A673 (cell line): Measurements from ENCODE around the gene GCDH.

Experiments
- EZH2 ChIP-seq: fragments of 200-600 bp; sonication (generic); IDR thresholded peaks from 2 replicates; pipeline ENCODE4 v1.6.1; 2017; ENCODE audit warnings: borderline replicate concordance, low read depth, mild to moderate bottlenecking, mixed read lengths, antibody characterized with exemption, low read length; ENCODE audit not compliant: poor library complexity, severe bottlenecking
- TF ChIP-seq, protein P1 (sequence below): fragments of 300-800, 200-600 bp; sonication (generic); conservative IDR thresholded peaks from 2 replicates; pipeline ENCODE4 v1.5.1; 2017; ENCODE audit warnings: low read depth, mild to moderate bottlenecking, antibody characterized with exemption, low read length, moderate library complexity, mixed read lengths

DNA sequence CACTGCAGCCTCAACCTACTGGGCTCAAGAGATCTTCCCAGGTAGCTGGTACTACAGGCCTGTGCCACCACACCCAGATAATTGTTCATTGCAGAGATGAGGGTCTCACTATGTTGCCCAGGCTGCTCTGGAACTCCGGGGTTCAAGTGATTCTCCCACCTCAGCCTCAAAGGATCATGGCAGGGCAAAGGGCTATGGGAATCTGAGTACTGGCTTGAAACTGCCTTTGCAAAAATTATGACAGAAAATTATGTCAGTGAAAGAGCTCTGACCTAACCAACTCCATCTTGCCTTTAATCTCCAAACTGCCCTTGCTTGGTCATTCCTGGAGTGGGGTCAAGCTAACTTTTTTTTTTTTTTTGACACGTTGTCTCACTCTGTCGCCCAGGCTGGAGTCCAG is 8.4 kb upstream of the GCDH start:
- TF ChIP-seq, protein P1, sequence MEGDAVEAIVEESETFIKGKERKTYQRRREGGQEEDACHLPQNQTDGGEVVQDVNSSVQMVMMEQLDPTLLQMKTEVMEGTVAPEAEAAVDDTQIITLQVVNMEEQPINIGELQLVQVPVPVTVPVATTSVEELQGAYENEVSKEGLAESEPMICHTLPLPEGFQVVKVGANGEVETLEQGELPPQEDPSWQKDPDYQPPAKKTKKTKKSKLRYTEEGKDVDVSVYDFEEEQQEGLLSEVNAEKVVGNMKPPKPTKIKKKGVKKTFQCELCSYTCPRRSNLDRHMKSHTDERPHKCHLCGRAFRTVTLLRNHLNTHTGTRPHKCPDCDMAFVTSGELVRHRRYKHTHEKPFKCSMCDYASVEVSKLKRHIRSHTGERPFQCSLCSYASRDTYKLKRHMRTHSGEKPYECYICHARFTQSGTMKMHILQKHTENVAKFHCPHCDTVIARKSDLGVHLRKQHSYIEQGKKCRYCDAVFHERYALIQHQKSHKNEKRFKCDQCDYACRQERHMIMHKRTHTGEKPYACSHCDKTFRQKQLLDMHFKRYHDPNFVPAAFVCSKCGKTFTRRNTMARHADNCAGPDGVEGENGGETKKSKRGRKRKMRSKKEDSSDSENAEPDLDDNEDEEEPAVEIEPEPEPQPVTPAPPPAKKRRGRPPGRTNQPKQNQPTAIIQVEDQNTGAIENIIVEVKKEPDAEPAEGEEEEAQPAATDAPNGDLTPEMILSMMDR, result no peak
- TF ChIP-seq EZH2, result no peak
